Raji (cell line): ENCODE results near the gene NAA20.

Experiments
- POLR2A ChIP-seq: IDR thresholded peaks from 2 replicates; pipeline ENCODE4 v1.6.1; 2011; ENCODE audit warnings: low read depth, low read length, control low read depth; ENCODE audit not compliant: insufficient read depth

The NAA20 gene

DNA sequence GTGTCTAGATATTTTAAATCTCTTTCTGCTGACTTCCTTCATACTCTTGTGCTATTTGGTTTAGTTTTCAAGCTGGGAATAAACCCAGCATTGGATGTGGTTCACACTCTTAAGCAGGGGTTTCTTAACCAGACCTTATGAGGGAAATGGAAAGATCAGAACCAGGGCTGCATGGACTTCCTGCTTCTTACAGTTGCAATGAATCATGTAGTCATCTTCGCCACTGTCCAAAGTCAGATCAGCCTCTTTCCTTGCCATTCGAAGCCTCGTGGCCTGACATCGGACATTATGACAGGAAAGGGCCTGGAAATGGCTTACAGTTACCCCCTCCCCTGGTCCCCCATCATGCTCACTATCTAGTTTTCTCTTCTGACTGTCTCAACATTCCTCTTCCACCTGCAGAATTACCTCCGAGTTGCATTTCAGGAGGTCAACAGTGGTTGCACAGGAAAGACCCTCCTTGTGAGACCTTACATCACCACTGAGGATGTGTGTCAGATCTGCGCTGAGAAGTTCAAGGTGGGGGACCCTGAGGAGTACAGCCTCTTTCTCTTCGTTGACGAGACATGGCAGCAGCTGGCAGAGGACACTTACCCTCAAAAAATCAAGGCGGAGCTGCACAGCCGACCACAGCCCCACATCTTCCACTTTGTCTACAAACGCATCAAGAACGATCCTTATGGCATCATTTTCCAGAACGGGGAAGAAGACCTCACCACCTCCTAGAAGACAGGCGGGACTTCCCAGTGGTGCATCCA lies 16.8 kb upstream of the NAA20 start:
- no peak for TF ChIP-seq POLR2A

DNA sequence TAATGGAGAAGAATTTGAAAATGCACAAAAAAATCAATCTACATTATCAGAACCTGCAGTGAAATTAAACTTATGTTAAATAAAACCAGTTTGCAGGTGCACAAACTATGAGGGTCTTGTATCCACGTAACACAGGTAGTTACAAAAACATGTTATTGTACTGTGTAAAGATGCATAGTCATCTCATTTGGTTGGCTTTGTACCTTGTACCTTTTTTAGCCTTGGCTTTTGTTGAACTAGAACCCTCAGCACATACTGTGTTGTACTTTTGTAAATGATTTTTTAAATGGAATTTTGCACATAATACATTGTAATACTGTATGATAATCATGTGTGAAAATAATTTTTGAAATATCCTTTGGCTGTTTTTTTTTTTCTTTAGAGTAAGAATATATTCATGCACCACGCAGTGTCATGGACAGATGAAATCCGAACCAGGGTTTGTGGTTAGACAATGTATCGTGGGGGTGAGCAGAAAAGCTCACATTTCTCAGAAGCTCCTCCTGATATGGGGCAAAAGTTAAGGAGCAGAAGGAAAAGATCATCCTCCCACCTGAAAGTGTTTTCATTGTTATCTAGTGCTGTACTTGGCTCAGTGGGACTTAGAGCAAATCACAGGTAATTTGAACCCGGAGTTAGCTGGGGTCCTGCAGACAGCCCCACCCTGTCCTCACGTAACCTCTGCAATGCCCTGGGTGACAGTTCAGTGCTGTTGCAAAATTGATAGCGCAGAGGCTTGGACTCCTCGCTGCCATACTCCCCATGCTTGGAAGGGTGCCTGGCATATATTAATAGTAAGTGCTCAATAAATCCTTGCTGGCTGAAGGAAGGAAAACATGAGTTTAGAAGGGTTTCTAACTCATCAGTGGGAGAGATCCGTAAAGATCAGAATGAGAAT lies 14.8 kb upstream of the NAA20 start:
- TF ChIP-seq POLR2A = no peak

DNA sequence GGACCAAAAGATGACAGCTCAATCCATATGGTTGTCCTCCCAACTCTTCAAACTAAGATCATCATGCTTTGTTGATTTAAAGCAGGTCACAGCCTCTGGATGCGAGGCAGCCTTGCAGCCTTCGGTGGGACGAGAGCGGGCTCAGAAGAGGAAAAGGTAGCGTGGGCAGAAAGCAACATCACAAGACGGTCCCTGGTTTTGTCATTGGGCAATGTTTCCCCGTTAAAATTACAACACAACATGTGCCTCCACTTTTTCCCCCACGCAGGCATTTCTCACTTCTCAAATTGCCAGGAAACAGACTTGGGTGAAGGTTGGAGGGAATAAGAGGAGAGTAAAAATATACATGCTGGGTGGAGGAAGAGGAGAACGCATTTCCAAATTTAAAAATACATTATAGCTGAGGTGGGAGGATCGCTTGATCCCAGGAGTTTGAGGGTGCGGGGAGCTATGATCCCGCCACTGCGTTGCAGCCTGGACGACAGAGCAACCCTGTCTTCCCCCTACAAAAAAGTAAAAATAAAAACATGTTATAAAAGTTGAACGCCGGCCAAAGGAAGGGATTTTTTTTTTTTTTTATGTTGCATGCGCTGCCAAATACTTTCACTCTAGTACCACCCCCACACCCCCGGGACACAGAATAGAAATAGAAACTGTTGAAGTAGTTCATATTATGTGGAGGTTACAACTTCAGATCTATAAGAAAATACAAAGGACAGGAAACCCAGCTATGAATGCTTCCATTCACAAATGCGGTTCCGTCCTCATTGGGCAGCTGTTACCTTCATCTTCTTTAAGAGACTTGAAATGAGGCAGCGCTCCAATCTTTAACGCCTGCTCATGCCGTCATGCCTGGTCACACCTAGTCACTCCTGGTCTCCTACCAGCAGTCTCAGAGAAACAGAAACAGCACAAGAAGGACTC lies 13.9 kb upstream of the NAA20 start:
- TF ChIP-seq POLR2A = no peak

DNA sequence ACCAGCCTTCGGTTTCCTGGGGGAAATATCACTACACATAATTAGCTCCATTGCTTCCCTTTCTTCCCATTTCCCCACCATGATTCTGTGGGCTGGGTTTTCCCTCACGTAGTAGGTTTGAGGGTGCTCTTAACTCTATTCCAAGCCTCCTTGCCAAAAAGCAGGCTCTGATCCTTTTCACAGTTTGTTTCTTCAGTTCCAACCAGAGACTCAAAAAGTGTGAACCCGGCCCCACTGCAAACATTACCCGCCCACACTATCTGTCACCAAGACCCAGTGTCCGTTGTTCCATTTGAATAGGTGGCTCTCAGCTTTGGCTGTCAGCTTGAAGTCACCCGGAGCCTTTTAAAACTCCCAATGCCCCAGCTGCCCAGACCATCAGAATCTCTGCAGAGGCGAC lies 11.8 kb upstream of the NAA20 start:
- TF ChIP-seq POLR2A = no peak

DNA sequence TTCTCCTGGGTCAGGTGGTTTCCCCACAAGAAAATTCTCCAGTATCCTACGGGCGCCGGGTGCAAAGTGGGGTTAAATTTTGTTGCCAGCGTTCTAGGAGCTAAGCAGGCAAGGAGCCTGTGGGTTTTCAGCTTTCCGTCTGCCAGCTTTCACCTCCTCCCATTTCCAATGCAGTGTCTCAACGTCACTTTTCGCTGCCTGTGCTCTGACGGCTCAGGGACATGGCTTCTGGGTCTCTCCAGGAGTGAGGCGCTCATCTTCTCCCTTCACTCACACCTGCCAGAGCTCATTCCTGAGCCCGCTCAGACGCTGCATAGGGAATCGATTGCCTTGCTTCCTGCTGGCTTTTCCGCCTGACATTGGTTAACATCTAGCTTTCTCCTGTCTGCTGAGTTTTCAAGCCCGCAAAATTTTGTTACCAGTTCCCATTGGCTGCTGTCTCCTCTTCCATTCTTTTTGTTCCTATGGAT lies 7.3 kb upstream of the NAA20 start:
- TF ChIP-seq POLR2A = no peak

DNA sequence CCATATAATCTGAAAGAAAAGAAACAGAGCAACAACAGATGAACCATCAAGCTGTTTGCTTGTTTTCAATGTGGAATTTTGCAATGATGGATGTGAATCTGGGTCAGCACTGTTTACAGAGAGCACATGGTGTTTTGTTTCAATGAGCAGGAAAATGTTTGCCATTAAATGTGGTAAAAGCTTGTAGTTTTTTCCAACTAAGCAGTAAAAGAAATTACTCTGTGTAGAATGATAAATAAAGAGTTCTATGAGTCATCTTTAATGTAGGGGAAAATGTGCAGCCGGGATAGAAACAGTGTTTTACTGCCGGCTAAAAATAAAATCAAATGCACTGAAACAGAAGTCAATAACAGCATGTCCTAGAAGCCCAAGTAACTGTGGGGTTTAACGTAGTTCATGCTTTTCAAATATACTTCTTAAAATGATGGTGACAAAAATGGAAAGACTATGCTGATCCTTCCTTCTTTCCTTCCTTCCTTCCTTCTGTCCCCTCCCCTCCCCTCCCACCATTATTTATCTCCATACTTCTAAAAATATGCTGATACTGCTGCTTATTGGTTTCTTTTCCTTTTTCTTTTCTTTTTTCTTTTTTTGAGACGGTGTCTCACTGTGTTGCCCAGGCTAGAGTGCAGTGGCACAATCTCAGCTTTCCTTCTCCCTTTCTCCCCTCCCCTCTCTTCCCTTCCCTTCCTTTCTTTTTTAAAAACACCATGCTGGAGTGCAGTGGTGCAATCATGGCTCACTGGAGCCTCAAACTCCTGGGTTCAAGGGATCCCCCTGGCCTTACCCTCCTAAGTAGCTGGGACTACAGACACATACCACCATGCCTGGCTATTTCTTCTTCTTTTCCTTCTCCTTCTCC lies 6.3 kb upstream of the NAA20 start:
- no peak for TF ChIP-seq POLR2A

DNA sequence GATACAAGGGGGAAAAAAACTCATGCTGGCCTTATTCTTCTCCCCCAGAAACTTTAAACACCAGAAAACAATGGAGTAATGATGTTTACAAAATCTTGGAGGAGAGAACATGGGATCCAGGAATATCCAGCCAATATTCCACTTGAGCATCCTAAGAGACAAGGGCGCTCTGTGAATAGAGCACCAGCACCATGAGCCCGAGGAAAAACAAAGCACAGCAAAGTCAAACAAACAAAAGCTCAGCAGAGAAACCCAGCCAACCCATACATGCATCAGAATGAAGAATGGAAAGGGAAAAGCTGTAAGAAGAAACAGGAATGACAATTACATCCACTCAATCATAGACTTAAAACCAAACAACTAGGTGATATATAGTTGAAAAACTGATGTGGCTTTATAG lies 4.6 kb upstream of the NAA20 start:
- TF ChIP-seq POLR2A = no peak

DNA sequence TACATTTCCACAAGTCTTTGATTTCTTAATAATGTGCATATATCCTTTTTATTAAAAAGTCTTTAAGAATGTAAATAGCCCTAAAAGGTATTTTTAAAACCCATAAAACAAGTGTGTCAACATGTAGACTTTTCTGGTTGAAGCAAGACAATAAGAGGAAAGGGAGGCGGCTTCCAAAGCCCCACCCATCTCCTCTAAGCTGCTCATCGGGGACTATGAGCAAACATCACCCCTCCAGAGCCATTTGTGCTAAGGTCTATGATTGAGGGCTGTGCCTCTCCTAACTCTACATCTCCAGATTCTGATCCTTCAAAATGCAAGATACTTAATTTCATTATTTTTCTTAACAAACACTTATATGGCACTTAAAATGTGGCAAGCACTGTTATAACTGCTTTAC lies 2.5 kb upstream of the NAA20 start:
- no peak for TF ChIP-seq POLR2A

DNA sequence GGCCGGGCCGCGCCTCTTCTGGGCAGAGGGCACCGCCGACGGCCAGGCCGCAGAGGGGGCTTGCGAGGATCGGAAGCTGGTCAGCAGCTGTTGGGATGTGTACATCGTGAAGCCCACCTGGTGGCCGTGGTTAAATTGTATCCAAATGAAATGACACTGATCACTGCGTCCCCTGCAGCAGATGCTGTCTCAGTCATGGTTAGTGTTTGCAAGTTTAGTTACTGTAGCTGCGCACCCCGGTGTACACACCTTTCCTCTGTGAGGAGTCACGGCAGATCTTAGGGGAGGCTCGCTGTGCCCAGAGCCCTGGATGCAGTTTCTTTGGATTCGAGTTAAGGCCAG lies 653 bp downstream of the NAA20 start:
- no peak for TF ChIP-seq POLR2A

DNA sequence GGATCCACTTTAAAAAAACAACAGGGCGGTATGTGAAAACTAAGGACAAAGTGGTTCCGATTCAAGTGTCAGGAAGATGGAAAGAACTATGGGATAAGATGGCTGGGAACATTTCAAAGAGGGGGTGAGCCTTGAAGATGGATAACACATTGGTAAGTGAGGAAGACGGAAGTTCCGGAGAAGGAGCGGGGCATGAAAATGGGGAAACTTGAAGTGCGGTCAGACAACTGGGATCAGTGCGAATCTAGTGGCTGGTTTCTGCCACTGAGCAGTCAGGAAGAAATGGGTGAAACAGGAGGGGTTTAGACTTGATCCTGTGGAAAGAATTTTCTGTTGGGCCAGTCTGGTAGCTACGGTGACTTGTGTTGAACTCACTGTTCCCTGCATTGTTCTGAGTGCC lies 1.2 kb downstream of the NAA20 start:
- no peak for TF ChIP-seq POLR2A

DNA sequence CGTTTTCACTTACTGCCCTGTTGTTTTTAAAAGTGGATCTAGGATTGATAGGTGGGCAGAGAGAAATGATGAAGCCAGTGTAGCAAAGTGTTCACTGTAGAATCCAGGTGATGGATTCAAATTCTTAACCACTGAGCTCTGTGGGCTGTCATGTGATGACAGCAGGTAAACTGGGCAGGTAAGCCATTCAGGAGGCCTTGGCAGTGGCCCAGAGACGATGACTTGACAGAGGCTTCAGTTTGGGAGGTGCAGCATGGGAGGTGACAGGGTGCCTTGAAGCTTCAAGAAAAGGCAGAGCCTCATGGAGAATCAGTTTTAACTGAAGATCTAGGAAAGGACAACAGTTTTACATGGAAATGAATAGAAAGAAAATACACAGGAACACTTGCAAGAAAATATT lies 2.0 kb downstream of the NAA20 start:
- no peak for TF ChIP-seq POLR2A

DNA sequence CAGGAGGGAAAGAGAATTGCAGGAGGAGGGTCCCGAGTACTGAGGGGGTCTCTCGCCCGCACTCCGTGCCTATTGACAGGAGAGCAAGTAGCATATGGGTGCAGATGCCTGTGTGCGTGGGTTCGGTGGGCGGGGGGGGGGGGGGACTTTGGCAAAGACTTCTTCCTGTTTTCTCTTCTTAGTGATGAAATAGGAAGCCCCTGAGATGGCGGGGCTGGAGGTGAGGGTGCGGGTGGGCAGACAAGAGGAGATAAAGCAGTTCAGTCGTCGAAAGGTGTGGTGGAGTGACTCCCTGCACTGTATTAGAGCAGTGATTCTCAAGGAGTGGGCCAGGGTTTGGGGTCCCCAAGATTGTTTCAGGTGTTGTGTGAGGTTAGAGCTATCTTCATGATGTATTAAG lies 3.7 kb downstream of the NAA20 start:
- TF ChIP-seq POLR2A = no peak

DNA sequence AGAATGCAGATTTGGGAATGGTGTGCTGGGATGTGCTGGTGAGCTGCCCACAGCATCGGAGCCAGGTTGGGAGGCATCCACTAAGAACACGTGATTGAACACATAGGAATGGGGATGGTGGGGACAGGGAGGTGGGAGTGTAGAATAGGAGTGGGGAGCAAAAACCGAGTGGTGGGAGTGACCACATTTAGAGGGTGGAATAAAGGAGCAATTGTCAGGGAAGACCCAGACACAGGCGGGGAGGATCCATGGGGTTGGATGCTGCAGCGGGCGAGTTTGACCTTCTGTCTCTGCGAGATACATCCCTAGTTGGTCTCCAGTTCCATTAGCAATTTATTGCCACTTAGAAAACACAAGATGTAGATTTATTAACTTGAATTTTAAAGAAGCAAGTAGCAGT lies 4.7 kb downstream of the NAA20 start:
- no peak for TF ChIP-seq POLR2A

DNA sequence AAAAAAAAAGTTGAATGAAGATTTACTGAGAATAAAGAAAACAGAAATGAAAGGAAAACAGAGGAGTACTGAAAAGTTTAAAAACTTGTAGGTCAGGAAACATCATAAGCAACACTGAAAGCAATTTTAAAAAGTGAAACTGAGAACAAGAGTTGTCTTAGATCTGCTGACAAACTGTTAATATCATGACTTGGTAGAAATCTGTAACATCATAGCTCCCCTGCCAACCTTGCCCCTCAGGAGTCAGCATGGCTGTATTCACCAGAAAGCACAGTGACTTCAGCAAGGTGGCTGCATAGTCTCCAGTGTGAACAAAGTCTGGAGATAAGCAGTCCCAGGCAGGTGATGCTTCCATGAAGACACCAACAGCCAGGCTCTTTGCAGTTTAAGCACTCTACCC lies 5.3 kb downstream of the NAA20 start:
- TF ChIP-seq POLR2A = no peak
